ENCODE data around the gene ASB18.

Gene ASB18

DNA sequence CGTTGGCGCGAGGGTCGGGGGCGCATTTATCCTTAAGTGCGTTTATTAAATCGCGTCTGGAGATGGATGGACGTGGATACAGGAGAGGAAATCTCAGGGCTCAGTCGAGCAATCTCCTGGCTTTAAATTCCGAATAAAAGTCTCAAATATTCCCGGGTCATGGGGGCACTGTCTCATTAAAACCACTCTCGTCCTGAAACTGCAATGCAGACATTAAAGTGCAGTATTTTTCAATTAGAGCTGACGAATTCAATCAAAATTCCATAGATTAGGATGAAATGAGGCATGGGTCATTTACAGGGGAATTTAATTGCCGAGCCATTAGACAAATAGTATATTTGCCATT, 85.3 kb downstream of the ASB18 start:
- DNase-seq (ENCODE audit: low read depth) = no peak
- TF ChIP-seq, protein P1, sequence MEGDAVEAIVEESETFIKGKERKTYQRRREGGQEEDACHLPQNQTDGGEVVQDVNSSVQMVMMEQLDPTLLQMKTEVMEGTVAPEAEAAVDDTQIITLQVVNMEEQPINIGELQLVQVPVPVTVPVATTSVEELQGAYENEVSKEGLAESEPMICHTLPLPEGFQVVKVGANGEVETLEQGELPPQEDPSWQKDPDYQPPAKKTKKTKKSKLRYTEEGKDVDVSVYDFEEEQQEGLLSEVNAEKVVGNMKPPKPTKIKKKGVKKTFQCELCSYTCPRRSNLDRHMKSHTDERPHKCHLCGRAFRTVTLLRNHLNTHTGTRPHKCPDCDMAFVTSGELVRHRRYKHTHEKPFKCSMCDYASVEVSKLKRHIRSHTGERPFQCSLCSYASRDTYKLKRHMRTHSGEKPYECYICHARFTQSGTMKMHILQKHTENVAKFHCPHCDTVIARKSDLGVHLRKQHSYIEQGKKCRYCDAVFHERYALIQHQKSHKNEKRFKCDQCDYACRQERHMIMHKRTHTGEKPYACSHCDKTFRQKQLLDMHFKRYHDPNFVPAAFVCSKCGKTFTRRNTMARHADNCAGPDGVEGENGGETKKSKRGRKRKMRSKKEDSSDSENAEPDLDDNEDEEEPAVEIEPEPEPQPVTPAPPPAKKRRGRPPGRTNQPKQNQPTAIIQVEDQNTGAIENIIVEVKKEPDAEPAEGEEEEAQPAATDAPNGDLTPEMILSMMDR (conservative IDR thresholded peaks at IDR 0.05; ENCODE audit: control insufficient read depth, insufficient read depth, low read depth, low read length) = no peak
- peak overlapping the region; percentile 50 for H3K4me3 ChIP-seq (ENCODE audit: control insufficient read depth, low read depth, low read length)

- peak; percentile 51 for DNase-seq (ENCODE audit: low read depth)
- TF ChIP-seq, protein P1 (conservative IDR thresholded peaks at IDR 0.05; ENCODE audit: control insufficient read depth, insufficient read depth, low read depth, low read length) = peak; percentile 65
- H3K4me3 ChIP-seq (ENCODE audit: control insufficient read depth, low read depth, low read length) = peak overlapping the region; percentile 50
Observed at GRCh38 chr2:236177967-236178889, 86.0 kb downstream of the ASB18 start.

GRCh38 chr2:236177604-236177966, 86.6 kb downstream of the ASB18 start:
- H3K4me3 ChIP-seq (ENCODE audit: control insufficient read depth, low read depth, low read length) = no peak overlapping the region

GRCh38 chr2:236176951-236177350, 87.3 kb downstream of the ASB18 start:
- TF ChIP-seq, protein P1 (conservative IDR thresholded peaks at IDR 0.05; ENCODE audit: control insufficient read depth, insufficient read depth, low read depth, low read length) = no peak
- no peak for DNase-seq (ENCODE audit: low read depth)
- H3K4me3 ChIP-seq (ENCODE audit: control insufficient read depth, low read depth, low read length) = no peak overlapping the region

More at GRCh38 chr2:236177604-236177966, 86.6 kb downstream of the ASB18 start:
- TF ChIP-seq, protein P1 (conservative IDR thresholded peaks at IDR 0.05; ENCODE audit: control insufficient read depth, insufficient read depth, low read depth, low read length) = peak; percentile 32
- DNase-seq (ENCODE audit: low read depth) = peak; percentile 37

DNA sequence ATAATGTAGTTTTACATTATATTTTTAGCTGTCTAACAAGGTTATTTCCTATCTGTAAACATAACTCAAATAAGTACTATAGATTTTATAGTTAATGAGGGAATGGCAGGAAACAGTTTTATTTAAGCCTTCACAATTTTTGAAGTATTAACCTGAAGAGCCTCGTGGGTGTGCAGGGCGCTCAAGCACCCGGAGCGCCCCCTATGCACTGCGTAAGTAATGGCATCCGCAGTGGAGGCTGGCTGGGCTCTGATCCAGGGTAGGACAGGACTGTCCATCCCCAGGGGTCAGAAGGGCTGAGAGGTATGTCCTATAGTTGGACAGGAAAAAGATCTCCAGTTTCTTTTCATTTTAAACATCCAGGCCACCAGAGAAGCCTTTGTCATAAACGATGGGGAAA, 87.8 kb downstream of the ASB18 start:
- no peak overlapping the region for H3K4me3 ChIP-seq (ENCODE audit: control insufficient read depth, low read depth, low read length)
- DNase-seq (ENCODE audit: low read depth) = peak; percentile 34
- TF ChIP-seq, protein P1 (conservative IDR thresholded peaks at IDR 0.05; ENCODE audit: control insufficient read depth, insufficient read depth, low read depth, low read length) = peak; percentile 55

DNA sequence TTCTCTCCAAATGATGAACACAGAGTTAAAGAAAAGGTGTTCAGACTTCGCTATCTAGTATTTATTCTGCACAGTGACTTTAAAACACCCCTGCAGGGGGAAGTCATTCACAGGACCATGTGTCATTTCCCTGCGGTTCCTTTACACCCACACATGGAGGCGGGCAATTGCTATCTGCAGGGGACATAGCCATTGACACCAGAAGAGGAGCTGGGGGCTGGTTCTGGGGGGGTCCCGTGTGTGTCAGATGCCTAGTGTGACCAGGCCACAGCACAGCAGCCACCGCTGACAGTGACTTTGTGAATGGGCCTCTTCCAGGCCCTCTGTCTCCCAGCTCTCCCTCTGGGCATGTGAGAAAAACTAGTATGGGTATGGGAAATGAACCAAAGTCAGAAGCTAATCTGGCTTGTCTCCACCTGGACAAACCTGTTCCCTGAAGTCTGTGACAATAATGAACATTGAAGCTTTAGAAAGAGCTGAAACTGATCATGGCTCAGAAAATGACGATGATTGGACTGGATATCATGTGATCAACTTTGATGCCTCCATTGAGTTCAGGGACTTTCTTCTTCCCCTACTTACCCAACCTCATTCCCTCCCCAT, 88.6 kb downstream of the ASB18 start:
- TF ChIP-seq, protein P1 (conservative IDR thresholded peaks at IDR 0.05; ENCODE audit: control insufficient read depth, insufficient read depth, low read depth, low read length) = no peak

More for the DNA sequence above, 88.6 kb downstream of the ASB18 start:
- DNase-seq (ENCODE audit: low read depth) = no peak
- H3K4me3 ChIP-seq (ENCODE audit: control insufficient read depth, low read depth, low read length) = no peak overlapping the region

All from fibroblast of mammary gland (primary cell).